Effector memory CD4-positive, alpha-beta T cell (primary cell): ENCODE measurements around the gene NDUFB8.
A peak's percentile ranks its signal among the peaks of the same experiment; 100 is the strongest.

Experiments used
- DNase-seq, 3 donors: peaks; one replicate each; pipeline ENCODE4 v3.0.0-alpha.2; 2020
- H3K27ac ChIP-seq: 2 replicates; pipeline ENCODE4 v1.7.0; 2013; ENCODE audit warnings: mild to moderate bottlenecking, low read length, moderate library complexity; ENCODE audit not compliant: insufficient read depth, poor library complexity, severe bottlenecking
- H3K27me3 ChIP-seq: replicated peaks from 2 replicates; pipeline ENCODE4 v1.7.0; 2013; ENCODE audit warnings: mild to moderate bottlenecking, low read length; ENCODE audit not compliant: insufficient read depth, control insufficient read depth, poor library complexity, severe bottlenecking
- H3K36me3 ChIP-seq: 2 replicates; pipeline ENCODE4 v1.7.0; 2013; ENCODE audit warnings: mild to moderate bottlenecking, low read length, moderate library complexity; ENCODE audit not compliant: control insufficient read depth, insufficient read depth
- H3K4me1 ChIP-seq: 2 replicates; pipeline ENCODE4 v1.7.0; 2013; ENCODE audit warnings: low read length, mild to moderate bottlenecking; ENCODE audit not compliant: control insufficient read depth, insufficient read depth, poor library complexity, severe bottlenecking
- H3K4me3 ChIP-seq: 2 replicates; pipeline ENCODE4 v1.7.0; 2013; ENCODE audit warnings: low read length, low read depth, mild to moderate bottlenecking; ENCODE audit not compliant: insufficient read depth, poor library complexity, severe bottlenecking
- H3K9me3 ChIP-seq: 2 replicates; pipeline ENCODE4 v1.7.0; 2013; ENCODE audit warnings: mild to moderate bottlenecking, low read length, moderate library complexity; ENCODE audit not compliant: control insufficient read depth

NDUFB8 gene

GRCh38 chr10:100522945-100523344 lies 6.7 kb downstream of the NDUFB8 start:
- DNase-seq = no peak
- H3K36me3 ChIP-seq = peaks cover 25% of the 10 kb centered on the region

GRCh38 chr10:100522107-100522801 lies 7.4 kb downstream of the NDUFB8 start:
- no peak for DNase-seq
- H3K4me1 ChIP-seq = no peaks in the 10 kb centered on the region
- H3K27me3 ChIP-seq = no peaks in the 10 kb centered on the region
- peaks cover 25% of the 10 kb centered on the region for H3K36me3 ChIP-seq
- no peak overlapping the region for H3K27ac ChIP-seq
- no peak overlapping the region for H3K4me3 ChIP-seq
- H3K9me3 ChIP-seq = no peaks in the 10 kb centered on the region

More at GRCh38 chr10:100522945-100523344, 6.7 kb downstream of the NDUFB8 start:
- Histone ChIP-seq H3K27ac (no peak overlapping the region), H3K4me1 (no peaks in the 10 kb centered on the region), H3K27me3 (no peaks in the 10 kb centered on the region), H3K4me3 (no peak overlapping the region), H3K9me3 (no peaks in the 10 kb centered on the region)

- Histone ChIP-seq H3K9me3 (no peaks in the 10 kb centered on the region), H3K27ac (no peak overlapping the region), H3K4me1 (no peaks in the 10 kb centered on the region), H3K36me3 (peaks cover 17% of the 10 kb centered on the region), H3K4me3 (no peak overlapping the region), H3K27me3 (no peaks in the 10 kb centered on the region)
- DNase-seq = no peak
Observed at GRCh38 chr10:100520811-100521210, 8.9 kb downstream of the NDUFB8 start.

GRCh38 chr10:100519311-100520051 lies 10.2 kb downstream of the NDUFB8 start, which contains the start of gene SEC31B:
Gene SEC31B, minus strand, starts transcription at chr10:100519861. Its CDS starts 2,909 bp downstream, at chr10:100516952.
- Histone ChIP-seq H3K27ac (no peak within 1 kb of the TSS), H3K4me3 (no peak within 1 kb of the TSS), H3K4me1 (no peaks in the 10 kb centered on the region), H3K36me3 (peaks cover 18% of the 10 kb centered on the region), H3K27me3 (no peaks in the 10 kb centered on the region), H3K9me3 (no peaks in the 10 kb centered on the region)
- no peak for DNase-seq

- Histone ChIP-seq H3K4me3 (no peak overlapping the region), H3K4me1 (no peaks in the 10 kb centered on the region), H3K9me3 (no peaks in the 10 kb centered on the region), H3K27me3 (no peaks in the 10 kb centered on the region), H3K36me3 (peaks cover 14% of the 10 kb centered on the region), H3K27ac (no peak overlapping the region)
- peak in 2 of 3 donors; percentile 21 to 41 for DNase-seq
Observed at GRCh38 chr10:100518761-100519241, 10.9 kb downstream of the NDUFB8 start.

GRCh38 chr10:100516847-100517246 lies 12.8 kb downstream of the NDUFB8 start:
- H3K9me3 ChIP-seq = no peaks in the 10 kb centered on the region
- no peak overlapping the region for H3K4me3 ChIP-seq
- H3K4me1 ChIP-seq = peaks cover 2% of the 10 kb centered on the region
- H3K27ac ChIP-seq = no peak overlapping the region
- DNase-seq = no peak
- peaks cover 9% of the 10 kb centered on the region for H3K36me3 ChIP-seq
- H3K27me3 ChIP-seq = no peaks in the 10 kb centered on the region

GRCh38 chr10:100515612-100516011 lies 14.1 kb downstream of the NDUFB8 start:
- no peaks in the 10 kb centered on the region for H3K27me3 ChIP-seq
- no peaks in the 10 kb centered on the region for H3K9me3 ChIP-seq
- H3K36me3 ChIP-seq = peaks cover 9% of the 10 kb centered on the region
- no peak overlapping the region for H3K27ac ChIP-seq
- no peak for DNase-seq
- no peak overlapping the region for H3K4me3 ChIP-seq
- peaks cover 14% of the 10 kb centered on the region for H3K4me1 ChIP-seq

GRCh38 chr10:100510533-100511308 lies 18.9 kb downstream of the NDUFB8 start:
- Histone ChIP-seq H3K27ac (peak overlapping the region; percentile 39), H3K36me3 (peaks cover 15% of the 10 kb centered on the region), H3K4me1 (peaks cover 38% of the 10 kb centered on the region), H3K9me3 (no peaks in the 10 kb centered on the region), H3K27me3 (no peaks in the 10 kb centered on the region), H3K4me3 (no peak overlapping the region)
- DNase-seq = peak; percentile 39 to 57 (median 41)

- DNase-seq = no peak
- Histone ChIP-seq H3K27ac (peak overlapping the region; percentile 9), H3K9me3 (no peaks in the 10 kb centered on the region), H3K4me1 (peaks cover 38% of the 10 kb centered on the region), H3K27me3 (no peaks in the 10 kb centered on the region), H3K36me3 (peaks cover 19% of the 10 kb centered on the region), H3K4me3 (no peak overlapping the region)
Observed at GRCh38 chr10:100509241-100509840, 20.3 kb downstream of the NDUFB8 start.
